ENCODE measurements around the gene AVPR2.

DNA sequence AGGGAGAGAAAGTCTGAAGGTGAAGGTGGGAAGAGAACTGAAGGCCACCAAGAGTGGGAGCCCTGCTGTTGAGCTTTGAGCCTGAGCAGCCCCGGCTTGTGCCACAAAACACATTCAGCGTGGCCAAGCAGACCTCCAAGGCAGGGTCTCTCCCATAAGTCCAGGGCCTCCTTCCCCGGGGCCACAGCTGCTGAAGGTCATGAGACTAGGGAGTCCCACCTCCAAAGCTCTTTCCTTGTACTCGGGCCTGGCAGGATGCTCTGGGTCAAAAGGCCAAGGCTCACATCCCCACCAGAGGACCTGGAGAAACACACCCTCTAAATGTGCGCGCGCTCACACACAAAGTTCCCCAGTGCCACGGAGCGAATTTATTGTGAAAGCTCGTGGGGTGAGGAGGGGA is 25.1 kb downstream of the AVPR2 start:
- TF ChIP-seq, protein P1, sequence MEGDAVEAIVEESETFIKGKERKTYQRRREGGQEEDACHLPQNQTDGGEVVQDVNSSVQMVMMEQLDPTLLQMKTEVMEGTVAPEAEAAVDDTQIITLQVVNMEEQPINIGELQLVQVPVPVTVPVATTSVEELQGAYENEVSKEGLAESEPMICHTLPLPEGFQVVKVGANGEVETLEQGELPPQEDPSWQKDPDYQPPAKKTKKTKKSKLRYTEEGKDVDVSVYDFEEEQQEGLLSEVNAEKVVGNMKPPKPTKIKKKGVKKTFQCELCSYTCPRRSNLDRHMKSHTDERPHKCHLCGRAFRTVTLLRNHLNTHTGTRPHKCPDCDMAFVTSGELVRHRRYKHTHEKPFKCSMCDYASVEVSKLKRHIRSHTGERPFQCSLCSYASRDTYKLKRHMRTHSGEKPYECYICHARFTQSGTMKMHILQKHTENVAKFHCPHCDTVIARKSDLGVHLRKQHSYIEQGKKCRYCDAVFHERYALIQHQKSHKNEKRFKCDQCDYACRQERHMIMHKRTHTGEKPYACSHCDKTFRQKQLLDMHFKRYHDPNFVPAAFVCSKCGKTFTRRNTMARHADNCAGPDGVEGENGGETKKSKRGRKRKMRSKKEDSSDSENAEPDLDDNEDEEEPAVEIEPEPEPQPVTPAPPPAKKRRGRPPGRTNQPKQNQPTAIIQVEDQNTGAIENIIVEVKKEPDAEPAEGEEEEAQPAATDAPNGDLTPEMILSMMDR (IDR thresholded peaks at IDR 0.05): no peak
- no peak for TF ChIP-seq POLR2A (IDR thresholded peaks at IDR 0.05)
